Breast epithelium (tissue), 4 donors: ENCODE data around the gene CNOT10. TPM values are rescaled to one million over a fixed set of nuclear protein-coding genes. Genes with fewer than 3 reads are reported as not detected.
"Not testable (repeated sequence)": the region's sequence is repeated elsewhere in the genome, so short reads cannot be mapped to it uniquely, and the experiment has no call there.

ENCODE experiments used
- DNase-seq, 2 donors: peaks; one replicate each; pipeline ENCODE4 v3.0.0-alpha.2; 2019; ENCODE audit warnings: low spot score in 2 of 2
- H3K27ac ChIP-seq, 2 donors: fragments of 200-600 bp; sonication (generic) in 1 of 2; one replicate each; pipeline ENCODE4 v1.5.1; 2016 to 2019; ENCODE audit warnings: mild to moderate bottlenecking in 1 of 2
- H3K27me3 ChIP-seq, 2 donors: fragments of 200-600 bp; sonication (generic) in 1 of 2; one replicate each; pipeline versions ENCODE4 v1.5.1 to v1.6.0; 2017 to 2019; ENCODE audit warnings: control low read depth in 1 of 2, mild to moderate bottlenecking in 1 of 2
- H3K36me3 ChIP-seq: fragments of 200-600 bp; one replicate; pipeline ENCODE4 v1.5.1; 2019
- H3K4me1 ChIP-seq, 2 donors: fragments of 200-600 bp; sonication (generic); one replicate each; pipeline ENCODE4 v1.5.1; 2016 to 2019; ENCODE audit warnings: control low read depth in 1 of 2
- H3K4me3 ChIP-seq, 3 donors: fragments of 200-600 bp; sonication (generic); 1 replicate in 2 of 3; 2 replicates in 1 of 3; pipeline ENCODE4 v1.5.1; 2016 to 2019; ENCODE audit warnings: mild to moderate bottlenecking in 3 of 3, moderate library complexity in 2 of 3
- H3K9me3 ChIP-seq, 2 donors: fragments of 200-600 bp; sonication (generic) in 1 of 2; one replicate each; pipeline ENCODE4 v1.5.1; 2016 to 2019; ENCODE audit warnings: control low read depth in 1 of 2
- CTCF ChIP-seq, 3 donors: fragments of 450-650 bp; IDR thresholded peaks; one replicate each; pipeline ENCODE4 v1.5.1; 2016 to 2017; ENCODE audit warnings: antibody characterized with exemption in 3 of 3, mild to moderate bottlenecking in 3 of 3, moderate library complexity in 3 of 3
- POLR2A ChIP-seq: fragments of 450-650 bp; IDR thresholded peaks from one replicate; pipeline ENCODE4 v1.6.1; 2016; ENCODE audit warnings: antibody characterized with exemption, mild to moderate bottlenecking, moderate library complexity
- POLR2AphosphoS5 ChIP-seq, 3 donors: sonication (generic); formaldehyde crosslinking; IDR thresholded peaks; one replicate each; pipeline ENCODE4 v1.6.1; 2017; ENCODE audit warnings: antibody characterized with exemption in 3 of 3
- intact Hi-C: fragments of 100-400 bp; cut with DNase I; formaldehyde crosslinking; loops from one replicate; pipeline ENCODE4 v1.15.1; 2023; ENCODE audit warnings: low total_unique reads
- total RNA-seq, 3 donors: library from RNA; depleted of rRNA; stranded (reverse); fragments of >200 nt; gene quantifications; one replicate each; pipeline ENCODE4 v1.1.0, GENCODE V29; 2016

Gene CNOT10
- total RNA-seq, 3 donors from 2014 or later: 18.4 to 37.9 (median 26.2) TPM

GRCh38 chr3:32778389-32778788, 93.4 kb downstream of the CNOT10 start:
- H3K27me3 ChIP-seq: no peaks in the 10 kb centered on the region
- TF ChIP-seq CTCF (IDR thresholded peaks at IDR 0.05): no peak
- TF ChIP-seq POLR2AphosphoS5 (IDR thresholded peaks at IDR 0.05): no peak
- no peak for TF ChIP-seq POLR2A
- H3K4me1 ChIP-seq: no peaks in the 10 kb centered on the region
- no peak for DNase-seq
- no peak overlapping the region for H3K4me3 ChIP-seq
- H3K9me3 ChIP-seq: no peaks in the 10 kb centered on the region
- no peaks in the 10 kb centered on the region for H3K36me3 ChIP-seq
- intact Hi-C loops: no loop called here
- no peak overlapping the region for H3K27ac ChIP-seq

- H3K9me3 ChIP-seq: no peaks in the 10 kb centered on the region
- TF ChIP-seq CTCF (IDR thresholded peaks at IDR 0.05): no peak
- TF ChIP-seq POLR2AphosphoS5 (IDR thresholded peaks at IDR 0.05): no peak
- no peak for TF ChIP-seq POLR2A
- peak overlapping the region; percentile 45 to 69 (median 55) for H3K4me3 ChIP-seq
- H3K4me1 ChIP-seq: no peaks in the 10 kb centered on the region
- H3K27me3 ChIP-seq: no peaks in the 10 kb centered on the region
- H3K36me3 ChIP-seq: no peaks in the 10 kb centered on the region
- H3K27ac ChIP-seq: no peak overlapping the region
- DNase-seq: no peak
- intact Hi-C loops: no loop called here
Observed at GRCh38 chr3:32780071-32780734, 95.2 kb downstream of the CNOT10 start.

- peak overlapping the region; percentile 45 to 69 (median 55) for H3K4me3 ChIP-seq
- no peaks in the 10 kb centered on the region for H3K9me3 ChIP-seq
- no peak overlapping the region for H3K27ac ChIP-seq
- H3K36me3 ChIP-seq: no peaks in the 10 kb centered on the region
- no peaks in the 10 kb centered on the region for H3K4me1 ChIP-seq
- intact Hi-C loops: no loop called here
- no peak for DNase-seq
- no peak for TF ChIP-seq POLR2A
- TF ChIP-seq POLR2AphosphoS5 (IDR thresholded peaks at IDR 0.05): no peak
- no peak for TF ChIP-seq CTCF (IDR thresholded peaks at IDR 0.05)
- H3K27me3 ChIP-seq: no peaks in the 10 kb centered on the region
Observed at GRCh38 chr3:32780735-32781210, 95.8 kb downstream of the CNOT10 start.

- no peaks in the 10 kb centered on the region for H3K36me3 ChIP-seq
- peak in 2 of 3 donors; percentile 16 to 62 for TF ChIP-seq CTCF (IDR thresholded peaks at IDR 0.05)
- no peak for TF ChIP-seq POLR2A
- intact Hi-C loops: no loop called here
- no peaks in the 10 kb centered on the region for H3K4me1 ChIP-seq
- DNase-seq: peak; percentile 18 to 59
- peak overlapping the region; percentile 45 to 69 (median 55) for H3K4me3 ChIP-seq
- no peaks in the 10 kb centered on the region for H3K27me3 ChIP-seq
- no peak overlapping the region for H3K27ac ChIP-seq
- H3K9me3 ChIP-seq: no peaks in the 10 kb centered on the region
Observed at GRCh38 chr3:32781211-32781968, 96.4 kb downstream of the CNOT10 start.

- H3K4me1 ChIP-seq, H3K27ac ChIP-seq, intact Hi-C loops, DNase-seq, H3K27me3 ChIP-seq, H3K9me3 ChIP-seq, H3K36me3 ChIP-seq: not testable (repeated sequence)
- H3K4me3 ChIP-seq: peak overlapping the region in 1 of 3 donors; percentile 55
Observed at GRCh38 chr3:32781969-32782270, 96.9 kb downstream of the CNOT10 start.
